ENCODE measurements around the gene PRRG3. TPM values are rescaled to one million over a fixed set of nuclear protein-coding genes. Genes with fewer than 3 reads are reported as not detected.

PRRG3 gene
- total and polyA plus RNA-seq, 9 of the 15 experiments (the other 6 are each of a cell fraction or from before 2014, with no cell fraction given) = not detected

DNA sequence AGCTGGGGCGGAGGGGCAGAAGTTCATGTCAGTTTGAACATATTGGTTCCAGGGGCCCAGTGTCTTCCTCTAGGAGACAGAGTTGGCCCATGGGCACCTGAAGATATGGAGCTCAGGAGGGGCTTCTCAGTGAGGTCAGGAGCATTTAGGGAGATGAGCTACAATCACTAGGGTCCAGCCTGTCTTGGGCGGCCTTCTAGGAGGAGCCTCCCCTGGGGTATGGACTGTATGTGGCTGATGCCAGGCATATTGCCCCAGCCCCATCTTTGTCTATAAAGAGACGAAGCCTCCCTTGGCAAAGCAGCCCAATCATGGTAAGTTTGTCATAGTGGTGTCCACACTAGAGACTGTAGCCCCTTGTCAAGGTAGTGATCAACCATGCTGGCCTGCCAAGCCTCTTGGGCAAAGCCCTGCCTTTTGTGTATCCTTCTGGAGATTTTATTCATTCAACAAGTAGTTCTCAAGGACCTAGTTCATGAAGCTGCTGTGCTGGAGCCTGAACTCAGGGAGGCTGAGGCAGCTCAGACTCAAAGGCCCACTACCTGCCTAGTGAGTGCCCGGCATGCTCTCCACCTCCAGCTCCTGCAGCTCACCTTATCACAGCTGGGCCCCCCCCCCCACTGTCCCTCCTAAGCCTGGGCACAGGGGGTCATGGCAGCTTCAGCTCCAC lies 33.9 kb downstream of the PRRG3 start:
- H3K27me3 ChIP-seq (ENCODE audit: control insufficient read depth in 2 of 2, insufficient read depth in 2 of 2, low read length in 2 of 2) = peaks cover 0 to 19% of the 10 kb centered on the region in 2 experiments; a peak in 2 of 5 replicates
- TF ChIP-seq BRD4 (IDR thresholded peaks at IDR 0.05) (no peak), SP1 (CRISPR knock-in tag; IDR thresholded peaks at IDR 0.05) (no peak), DIDO1 (tag; IDR thresholded peaks at IDR 0.05; ENCODE audit: low read depth) (no peak), ZNF384 (IDR thresholded peaks at IDR 0.05; ENCODE audit: low read depth, low read length) (no peak), IFI16 (CRISPR knock-in tag; IDR thresholded peaks at IDR 0.05) (no peak)
- H3K27ac ChIP-seq (ENCODE audit: extremely low read depth, low read depth, low read length) = no peak overlapping the region
- H3K9me1 ChIP-seq (ENCODE audit: control insufficient read depth, insufficient read depth, low read length) = no peaks in the 10 kb centered on the region
- no peaks in the 10 kb centered on the region for H3K79me2 ChIP-seq (ENCODE audit: control insufficient read depth, insufficient read depth, low read length)
- ChIA-PET POLR2A (no interaction called here), CTCF (ENCODE audit: low intra/inter-chr PET ratio) (interaction anchor here (0.6 kb wide), 1 partner anchor 268 kb away, joined by 6 read pairs; no protein-coding TSS in a partner anchor)
- no peak overlapping the region for H3K4me2 ChIP-seq (ENCODE audit: insufficient read depth, low read length)
- in situ Hi-C loops (cut with MboI) = no loop called here
- FAIRE-seq = no peak
- no peaks in the 10 kb centered on the region for H3K36me3 ChIP-seq (ENCODE audit: control insufficient read depth, insufficient read depth, low read length)
- H3K4me3 ChIP-seq = no peak overlapping the region
- no peaks in the 10 kb centered on the region for H4K20me1 ChIP-seq (replicated peaks; ENCODE audit: control insufficient read depth, insufficient read depth, low read length)
- H2AFZ ChIP-seq (ENCODE audit: low read depth, low read length) = no peak overlapping the region
- ATAC-seq = no peak
- intact Hi-C loops (cut with micrococcal nuclease) = no loop called here
- BruUV-seq (replicated peaks) = no TSS peak
- no peaks in the 10 kb centered on the region for H3K9me3 ChIP-seq (replicated peaks; ENCODE audit: control insufficient read depth, insufficient read depth, low read depth, low read length)
- no peaks in the 10 kb centered on the region for H3K4me1 ChIP-seq (replicated peaks in 1 of 2; ENCODE audit: control insufficient read depth in 2 of 2, insufficient read depth in 2 of 2, low read length in 2 of 2)
- H3K9ac ChIP-seq (ENCODE audit: insufficient read depth in 1 of 2, low read depth in 2 of 2, low read length in 2 of 2) = no peak overlapping the region
- DNase-seq (ENCODE audit: extremely low read depth in 1 of 4, low spot score in 3 of 4) = no peak
- WGBS (ENCODE audit: insufficient coverage, low coverage, missing lambda C conversion rate) = 2% methylated on average over 4 of the region's 4 CpGs

DNA sequence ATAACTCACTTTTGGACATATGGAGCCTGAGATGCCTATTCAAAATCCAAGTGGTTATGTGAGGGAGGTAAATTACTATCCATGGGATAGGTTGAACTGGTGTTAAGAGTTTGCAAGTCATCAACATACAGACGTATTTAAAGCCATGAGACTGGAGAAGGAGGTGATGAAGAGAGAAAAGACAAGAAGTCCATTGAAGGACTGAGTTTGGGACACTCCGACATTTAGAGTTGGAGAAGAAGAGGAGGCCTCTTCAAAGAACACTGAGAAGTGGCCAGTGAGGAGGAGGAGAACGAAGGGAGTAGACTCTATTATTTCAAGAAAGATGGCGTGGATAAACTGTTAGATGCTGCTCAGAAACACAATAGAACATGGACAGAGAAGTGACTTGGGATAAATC lies 39.2 kb downstream of the PRRG3 start, which contains the start of gene CNGA2:
Gene CNGA2 (plus strand): TSS at position 301 of the 400 bp plus-strand sequence. CDS start 3,738 bp downstream, outside the sequence.
- ATAC-seq = no peak
- no peak for FAIRE-seq
- ChIA-PET CTCF (ENCODE audit: low intra/inter-chr PET ratio) (no interaction called here), POLR2A (no interaction called here)
- intact Hi-C loops (cut with micrococcal nuclease) = no loop called here
- Histone ChIP-seq H3K27ac (ENCODE audit: extremely low read depth, low read depth, low read length) (no peak within 1 kb of the TSS), H3K9me1 (ENCODE audit: control insufficient read depth, insufficient read depth, low read length) (no peaks in the 10 kb centered on the region), H3K4me3 (no peak within 1 kb of the TSS), H3K79me2 (ENCODE audit: control insufficient read depth, insufficient read depth, low read length) (no peaks in the 10 kb centered on the region), H3K9me3 (replicated peaks; ENCODE audit: control insufficient read depth, insufficient read depth, low read depth, low read length) (no peaks in the 10 kb centered on the region), H3K4me1 (replicated peaks in 1 of 2; ENCODE audit: control insufficient read depth in 2 of 2, insufficient read depth in 2 of 2, low read length in 2 of 2) (no peaks in the 10 kb centered on the region), H3K36me3 (ENCODE audit: control insufficient read depth, insufficient read depth, low read length) (no peaks in the 10 kb centered on the region), H4K20me1 (replicated peaks; ENCODE audit: control insufficient read depth, insufficient read depth, low read length) (no peaks in the 10 kb centered on the region), H3K9ac (ENCODE audit: insufficient read depth in 1 of 2, low read depth in 2 of 2, low read length in 2 of 2) (no peak within 1 kb of the TSS), H3K4me2 (ENCODE audit: insufficient read depth, low read length) (no peak within 1 kb of the TSS), H2AFZ (ENCODE audit: low read depth, low read length) (no peak within 1 kb of the TSS), H3K27me3 (ENCODE audit: control insufficient read depth in 2 of 2, insufficient read depth in 2 of 2, low read length in 2 of 2) (peaks cover 0 to 44% of the 10 kb centered on the region in 2 experiments; a peak in 4 of 5 replicates)
- BruUV-seq (replicated peaks) = no TSS peak
- DNase-seq (ENCODE audit: extremely low read depth in 1 of 4, low spot score in 3 of 4) = no peak
- 4% methylated on average over 4 of the region's 4 CpGs for WGBS (ENCODE audit: insufficient coverage, low coverage, missing lambda C conversion rate)
- in situ Hi-C loops (cut with MboI) = no loop called here
- TF ChIP-seq, protein P1, sequence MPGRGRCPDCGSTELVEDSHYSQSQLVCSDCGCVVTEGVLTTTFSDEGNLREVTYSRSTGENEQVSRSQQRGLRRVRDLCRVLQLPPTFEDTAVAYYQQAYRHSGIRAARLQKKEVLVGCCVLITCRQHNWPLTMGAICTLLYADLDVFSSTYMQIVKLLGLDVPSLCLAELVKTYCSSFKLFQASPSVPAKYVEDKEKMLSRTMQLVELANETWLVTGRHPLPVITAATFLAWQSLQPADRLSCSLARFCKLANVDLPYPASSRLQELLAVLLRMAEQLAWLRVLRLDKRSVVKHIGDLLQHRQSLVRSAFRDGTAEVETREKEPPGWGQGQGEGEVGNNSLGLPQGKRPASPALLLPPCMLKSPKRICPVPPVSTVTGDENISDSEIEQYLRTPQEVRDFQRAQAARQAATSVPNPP (IDR thresholded peaks at IDR 0.05; ENCODE audit: borderline replicate concordance, insufficient read depth, insufficient read length) = no peak
- TF ChIP-seq FOXA1 (IDR thresholded peaks at IDR 0.05; ENCODE audit: borderline replicate concordance) = no peak
- TF ChIP-seq ZFPM2 (CRISPR knock-in tag; IDR thresholded peaks at IDR 0.05) = no peak
- no peak for TF ChIP-seq ETV5 (CRISPR knock-in tag; IDR thresholded peaks at IDR 0.05; ENCODE audit: low read depth)
- TF ChIP-seq ZNF699 (CRISPR knock-in tag; IDR thresholded peaks at IDR 0.05; ENCODE audit: insufficient replicate concordance) = no peak
- no peak for TF ChIP-seq XRCC3 (IDR thresholded peaks at IDR 0.05)
- TF ChIP-seq, protein P2, sequence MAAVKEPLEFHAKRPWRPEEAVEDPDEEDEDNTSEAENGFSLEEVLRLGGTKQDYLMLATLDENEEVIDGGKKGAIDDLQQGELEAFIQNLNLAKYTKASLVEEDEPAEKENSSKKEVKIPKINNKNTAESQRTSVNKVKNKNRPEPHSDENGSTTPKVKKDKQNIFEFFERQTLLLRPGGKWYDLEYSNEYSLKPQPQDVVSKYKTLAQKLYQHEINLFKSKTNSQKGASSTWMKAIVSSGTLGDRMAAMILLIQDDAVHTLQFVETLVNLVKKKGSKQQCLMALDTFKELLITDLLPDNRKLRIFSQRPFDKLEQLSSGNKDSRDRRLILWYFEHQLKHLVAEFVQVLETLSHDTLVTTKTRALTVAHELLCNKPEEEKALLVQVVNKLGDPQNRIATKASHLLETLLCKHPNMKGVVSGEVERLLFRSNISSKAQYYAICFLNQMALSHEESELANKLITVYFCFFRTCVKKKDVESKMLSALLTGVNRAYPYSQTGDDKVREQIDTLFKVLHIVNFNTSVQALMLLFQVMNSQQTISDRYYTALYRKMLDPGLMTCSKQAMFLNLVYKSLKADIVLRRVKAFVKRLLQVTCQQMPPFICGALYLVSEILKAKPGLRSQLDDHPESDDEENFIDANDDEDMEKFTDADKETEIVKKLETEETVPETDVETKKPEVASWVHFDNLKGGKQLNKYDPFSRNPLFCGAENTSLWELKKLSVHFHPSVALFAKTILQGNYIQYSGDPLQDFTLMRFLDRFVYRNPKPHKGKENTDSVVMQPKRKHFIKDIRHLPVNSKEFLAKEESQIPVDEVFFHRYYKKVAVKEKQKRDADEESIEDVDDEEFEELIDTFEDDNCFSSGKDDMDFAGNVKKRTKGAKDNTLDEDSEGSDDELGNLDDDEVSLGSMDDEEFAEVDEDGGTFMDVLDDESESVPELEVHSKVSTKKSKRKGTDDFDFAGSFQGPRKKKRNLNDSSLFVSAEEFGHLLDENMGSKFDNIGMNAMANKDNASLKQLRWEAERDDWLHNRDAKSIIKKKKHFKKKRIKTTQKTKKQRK (IDR thresholded peaks at IDR 0.05; ENCODE audit: borderline replicate concordance, low read depth, low read length) = no peak

Data from K562 (cell line).